SK-N-MC (cell line): ENCODE data around the gene CCDC27.

Experiments used
- EZH2 ChIP-seq: fragments of 200-600 bp; sonication (generic); IDR thresholded peaks from one replicate; pipeline ENCODE4 v1.6.1; 2017; ENCODE audit warnings: antibody characterized with exemption
- POLR2AphosphoS5 ChIP-seq: IDR thresholded peaks from 2 replicates; pipeline ENCODE4 v1.6.1; 2012; ENCODE audit warnings: mild to moderate bottlenecking, low read depth, low read length, borderline replicate concordance

DNA sequence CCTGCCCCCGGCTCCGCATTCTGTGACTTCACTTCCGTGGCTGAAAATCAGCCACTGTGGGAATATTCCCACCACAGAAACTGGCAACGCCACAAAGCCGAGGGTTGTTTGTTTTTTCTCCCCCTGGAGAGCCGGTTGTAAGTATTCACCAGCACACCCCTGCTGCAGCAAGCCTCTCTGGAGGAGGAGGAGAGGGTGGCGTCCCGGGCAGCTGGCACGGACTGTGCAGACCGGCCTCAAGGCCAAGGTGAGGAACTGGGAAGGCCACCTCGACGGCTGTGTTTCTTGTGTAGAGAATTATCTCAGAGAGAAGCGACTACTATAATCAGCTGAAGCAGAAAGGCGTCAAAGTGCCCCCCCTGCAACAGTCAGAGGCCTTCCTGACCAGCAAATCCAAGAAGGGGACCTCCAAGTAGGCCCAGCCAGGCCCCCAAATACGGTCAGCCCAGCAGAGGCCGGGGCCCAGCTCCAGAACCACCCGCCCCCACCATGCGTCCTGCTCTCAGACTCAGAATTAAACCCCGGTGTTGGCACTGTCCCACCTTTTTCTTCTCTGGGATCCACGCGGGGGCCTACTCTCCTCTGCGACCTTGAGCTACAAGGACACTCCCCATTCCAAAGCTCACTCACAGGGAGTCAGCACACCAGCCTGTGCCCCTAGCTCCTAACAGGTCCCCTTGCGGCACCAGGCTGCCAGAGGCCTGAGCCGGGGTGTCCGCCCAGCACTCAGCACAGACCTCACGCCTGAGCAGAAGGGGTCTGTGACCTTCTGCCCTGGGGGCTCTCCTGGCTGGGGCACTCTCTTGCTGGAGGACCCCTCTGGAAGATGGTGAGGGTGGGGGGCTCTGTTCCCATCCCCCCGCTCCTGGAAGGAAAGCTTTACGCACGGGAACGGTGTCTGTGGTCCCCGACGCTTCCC lies 19.1 kb downstream of the CCDC27 start:
- TF ChIP-seq POLR2AphosphoS5 (no peak), EZH2 (no peak)
